ENCODE measurements around the gene TBCC. TPM values are rescaled to one million over a fixed set of nuclear protein-coding genes. Genes with fewer than 3 reads are reported as not detected.

Gene TBCC
- 10 to 100 TPM; 32.0 to 44.2 (median 37.4) TPM for total RNA-seq

GRCh38 chr6:42745640-42746462 is at the start of gene TBCC:
Gene TBCC, minus strand, starts transcription at chr6:42746103. Its CDS starts 30 bp downstream, at chr6:42746073.
- ATAC-seq: peak; percentile 93
- TF ChIP-seq POLR2AphosphoS5 (IDR thresholded peaks at IDR 0.05) (peak; percentile 98), POLR2A (IDR thresholded peaks at IDR 0.05) (peak; percentile 90 to 92), CTCF (IDR thresholded peaks at IDR 0.05) (no peak), EP300 (IDR thresholded peaks at IDR 0.05) (no peak)
- H3K9me3 ChIP-seq: no peaks in the 10 kb centered on the region
- peaks cover 0 to 47% (median 5%) of the 10 kb centered on the region in 3 donors for H3K4me1 ChIP-seq
- H3K36me3 ChIP-seq: no peaks in the 10 kb centered on the region
- peak within 1 kb of the TSS; percentile 93 to 96 (median 96) for H3K27ac ChIP-seq
- peak within 1 kb of the TSS; percentile 86 to 97 for H3K4me3 ChIP-seq
- 0% methylated on average over 2 to 16 of the region's 57 CpGs for WGBS, 2 donors (ENCODE audit: low coverage in 1 of 2)
- H3K27me3 ChIP-seq: no peaks in the 10 kb centered on the region

- TF ChIP-seq POLR2AphosphoS5 (IDR thresholded peaks at IDR 0.05) (no peak), CTCF (IDR thresholded peaks at IDR 0.05) (no peak), EP300 (IDR thresholded peaks at IDR 0.05) (no peak), POLR2A (IDR thresholded peaks at IDR 0.05) (no peak)
- H3K4me1 ChIP-seq: peaks cover 0 to 32% (median 11%) of the 10 kb centered on the region in 3 donors
- 100% methylated on average over 1 of the region's 1 CpG for WGBS, 2 donors (ENCODE audit: low coverage in 1 of 2)
Measured at GRCh38 chr6:42795651-42796050, 49.7 kb upstream of the TBCC start.

GRCh38 chr6:42791706-42792320 is 45.9 kb upstream of the TBCC start:
- ATAC-seq: peak; percentile 70
- H3K36me3 ChIP-seq: no peaks in the 10 kb centered on the region
- no peak overlapping the region for H3K4me3 ChIP-seq
- H3K27me3 ChIP-seq: no peaks in the 10 kb centered on the region
- 94 to 95% methylated on average over 2 to 3 of the region's 3 CpGs for WGBS, 2 donors (ENCODE audit: low coverage in 1 of 2)
- peak overlapping the region in 3 of 4 donors; percentile 44 to 98 (median 55) for H3K27ac ChIP-seq
- H3K4me1 ChIP-seq: peaks cover 4 to 60% (median 36%) of the 10 kb centered on the region in 3 donors
- TF ChIP-seq CTCF (IDR thresholded peaks at IDR 0.05): no peak
- no peak for TF ChIP-seq EP300 (IDR thresholded peaks at IDR 0.05)
- TF ChIP-seq POLR2A (IDR thresholded peaks at IDR 0.05): no peak
- H3K9me3 ChIP-seq: no peaks in the 10 kb centered on the region

More at GRCh38 chr6:42795651-42796050, 49.7 kb upstream of the TBCC start:
- ATAC-seq: no peak
- Histone ChIP-seq H3K27me3 (no peaks in the 10 kb centered on the region), H3K27ac (no peak overlapping the region), H3K4me3 (no peak overlapping the region), H3K9me3 (no peaks in the 10 kb centered on the region), H3K36me3 (no peaks in the 10 kb centered on the region)

GRCh38 chr6:42790549-42791181 is 44.8 kb upstream of the TBCC start:
- peaks cover 4 to 71% (median 44%) of the 10 kb centered on the region in 3 donors for H3K4me1 ChIP-seq
- TF ChIP-seq CTCF (IDR thresholded peaks at IDR 0.05): no peak
- H3K36me3 ChIP-seq: no peaks in the 10 kb centered on the region
- no peaks in the 10 kb centered on the region for H3K27me3 ChIP-seq
- H3K27ac ChIP-seq: peak overlapping the region; percentile 39 to 98 (median 62)
- ATAC-seq: no peak
- H3K4me3 ChIP-seq: peak overlapping the region in 1 of 2 donors; percentile 5
- WGBS, 2 donors (ENCODE audit: low coverage in 1 of 2): 9 to 24% methylated on average over 5 of the region's 5 CpGs
- no peaks in the 10 kb centered on the region for H3K9me3 ChIP-seq

All from gastroesophageal sphincter (tissue), 4 donors.